ENCODE data around the gene ACADL.
"Not testable (repeated sequence)": the region's sequence is repeated elsewhere in the genome, so short reads cannot be mapped to it uniquely, and the experiment has no call there.

Gene ACADL

DNA sequence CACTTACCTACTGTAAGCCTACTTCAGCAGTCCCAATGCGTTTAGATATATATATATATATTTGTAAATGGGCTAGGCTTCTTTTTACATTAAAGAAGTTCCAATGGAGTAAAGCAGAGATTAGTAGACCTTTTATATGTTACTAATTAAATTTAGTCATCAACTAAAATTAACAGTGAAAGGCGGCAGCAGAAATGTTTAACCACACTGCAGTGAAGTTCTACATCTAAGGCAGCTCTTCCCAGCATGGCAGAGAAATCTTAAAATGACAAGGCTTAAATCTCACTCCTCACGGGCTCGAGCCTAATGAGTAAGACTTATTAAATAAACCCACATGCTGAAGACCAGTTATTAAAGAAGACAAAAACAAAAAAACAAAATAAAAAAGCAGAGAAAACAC lies 34.9 kb downstream of the ACADL start:
- no peak overlapping the region for H3K4me3 ChIP-seq (ENCODE audit: low read depth, low read length)
- no peak for DNase-seq (ENCODE audit: low read depth)
- TF ChIP-seq, protein P1, sequence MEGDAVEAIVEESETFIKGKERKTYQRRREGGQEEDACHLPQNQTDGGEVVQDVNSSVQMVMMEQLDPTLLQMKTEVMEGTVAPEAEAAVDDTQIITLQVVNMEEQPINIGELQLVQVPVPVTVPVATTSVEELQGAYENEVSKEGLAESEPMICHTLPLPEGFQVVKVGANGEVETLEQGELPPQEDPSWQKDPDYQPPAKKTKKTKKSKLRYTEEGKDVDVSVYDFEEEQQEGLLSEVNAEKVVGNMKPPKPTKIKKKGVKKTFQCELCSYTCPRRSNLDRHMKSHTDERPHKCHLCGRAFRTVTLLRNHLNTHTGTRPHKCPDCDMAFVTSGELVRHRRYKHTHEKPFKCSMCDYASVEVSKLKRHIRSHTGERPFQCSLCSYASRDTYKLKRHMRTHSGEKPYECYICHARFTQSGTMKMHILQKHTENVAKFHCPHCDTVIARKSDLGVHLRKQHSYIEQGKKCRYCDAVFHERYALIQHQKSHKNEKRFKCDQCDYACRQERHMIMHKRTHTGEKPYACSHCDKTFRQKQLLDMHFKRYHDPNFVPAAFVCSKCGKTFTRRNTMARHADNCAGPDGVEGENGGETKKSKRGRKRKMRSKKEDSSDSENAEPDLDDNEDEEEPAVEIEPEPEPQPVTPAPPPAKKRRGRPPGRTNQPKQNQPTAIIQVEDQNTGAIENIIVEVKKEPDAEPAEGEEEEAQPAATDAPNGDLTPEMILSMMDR (conservative IDR thresholded peaks at IDR 0.05; ENCODE audit: low read depth, low read length), result no peak

DNA sequence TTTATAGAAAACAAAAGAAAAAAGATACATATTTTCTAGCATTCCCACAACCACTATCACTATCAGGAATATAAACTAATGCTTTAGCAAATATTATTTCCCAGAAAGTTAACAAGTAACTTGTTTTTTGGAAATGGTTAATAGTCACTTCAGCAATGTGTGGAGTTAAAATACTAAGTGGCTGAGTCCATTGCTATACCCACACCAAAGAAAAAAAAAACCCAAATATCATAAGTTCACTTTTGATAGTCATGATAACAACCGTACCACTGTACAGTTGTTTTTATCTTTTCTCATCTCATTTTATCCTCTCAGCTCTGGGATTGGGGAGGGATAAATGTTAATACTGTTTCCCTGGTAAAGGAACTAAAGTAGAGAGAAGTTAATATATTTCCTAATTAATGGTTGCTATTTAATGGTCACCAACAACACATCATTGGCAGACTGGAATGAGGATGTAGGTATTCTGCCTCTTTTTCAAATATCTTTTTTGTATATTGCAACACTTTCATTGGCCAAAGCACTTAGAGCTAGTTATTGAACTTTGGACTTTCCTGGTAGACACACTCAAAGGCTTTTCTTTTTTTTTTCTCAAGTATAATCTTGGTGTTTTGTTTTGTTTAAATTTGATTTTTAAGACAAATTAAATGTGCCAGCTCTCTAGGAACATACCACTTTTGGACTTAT lies 35.7 kb downstream of the ACADL start:
- no peak for DNase-seq (ENCODE audit: low read depth)
- no peak overlapping the region for H3K4me3 ChIP-seq (ENCODE audit: low read depth, low read length)
- TF ChIP-seq, protein P1 (conservative IDR thresholded peaks at IDR 0.05; ENCODE audit: low read depth, low read length), result no peak

DNA sequence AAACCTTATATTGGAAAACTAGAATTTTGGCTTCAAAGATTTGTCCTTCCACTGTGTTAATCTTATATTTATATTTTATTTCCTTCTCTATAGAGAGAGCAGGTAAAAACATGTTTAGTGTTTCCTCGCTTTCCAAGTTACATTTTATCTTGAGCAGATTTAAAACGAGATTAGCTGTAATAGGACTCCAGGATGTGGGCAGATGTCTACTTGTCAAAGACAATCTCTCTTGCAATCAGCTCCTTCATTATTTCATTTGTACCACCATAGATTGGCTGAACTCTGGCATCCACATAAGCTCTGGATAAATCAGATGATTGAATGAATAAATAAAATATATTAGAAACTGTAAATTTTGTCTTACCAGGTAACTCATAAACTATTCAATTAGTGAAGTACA lies 36.5 kb downstream of the ACADL start:
- no peak overlapping the region for H3K4me3 ChIP-seq (ENCODE audit: low read depth, low read length)
- TF ChIP-seq, protein P1 (conservative IDR thresholded peaks at IDR 0.05; ENCODE audit: low read depth, low read length), result no peak
- no peak for DNase-seq (ENCODE audit: low read depth)

DNA sequence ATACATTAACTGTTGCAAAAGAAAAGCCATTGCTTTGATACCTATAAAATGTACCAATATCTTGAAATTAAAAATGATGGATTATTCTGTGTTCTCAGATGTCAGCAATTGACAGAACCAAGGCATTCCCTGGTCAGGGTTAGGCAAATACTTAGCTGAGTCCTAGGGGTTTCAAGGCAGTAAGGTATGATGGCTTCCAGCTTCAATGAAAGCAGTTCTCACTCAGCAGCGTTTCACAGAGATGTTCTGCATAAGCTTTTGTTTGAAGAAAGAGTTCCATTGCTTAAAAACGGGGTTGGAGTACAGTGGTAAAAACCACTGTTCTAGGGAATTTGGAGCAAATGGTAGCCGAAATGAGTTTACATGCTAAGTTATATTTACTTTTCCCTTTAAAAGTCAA lies 37.1 kb downstream of the ACADL start:
- H3K4me3 ChIP-seq (ENCODE audit: low read depth, low read length), result no peak overlapping the region
- TF ChIP-seq, protein P1 (conservative IDR thresholded peaks at IDR 0.05; ENCODE audit: low read depth, low read length), result no peak
- no peak for DNase-seq (ENCODE audit: low read depth)

DNA sequence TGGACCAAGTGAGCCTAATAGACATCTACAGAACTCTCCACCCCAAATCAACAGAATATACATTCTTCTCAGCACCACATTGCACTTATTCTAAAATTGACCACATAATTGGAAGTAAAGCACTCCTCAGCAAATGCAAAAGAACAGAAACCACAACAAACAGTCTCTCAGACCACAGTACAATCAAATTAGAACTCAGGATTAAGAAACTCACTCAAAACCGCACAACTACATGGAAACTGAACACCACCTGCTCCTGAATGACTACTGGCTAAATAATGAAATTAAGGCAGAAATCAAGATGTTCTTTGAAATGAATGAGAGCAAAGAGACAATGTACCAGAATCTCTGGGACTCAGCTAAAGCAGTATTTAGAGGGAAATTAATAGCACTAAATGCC lies 41.3 kb downstream of the ACADL start:
- not testable (repeated sequence) for DNase-seq (ENCODE audit: low read depth); H3K4me3 ChIP-seq (ENCODE audit: low read depth, low read length)

DNA sequence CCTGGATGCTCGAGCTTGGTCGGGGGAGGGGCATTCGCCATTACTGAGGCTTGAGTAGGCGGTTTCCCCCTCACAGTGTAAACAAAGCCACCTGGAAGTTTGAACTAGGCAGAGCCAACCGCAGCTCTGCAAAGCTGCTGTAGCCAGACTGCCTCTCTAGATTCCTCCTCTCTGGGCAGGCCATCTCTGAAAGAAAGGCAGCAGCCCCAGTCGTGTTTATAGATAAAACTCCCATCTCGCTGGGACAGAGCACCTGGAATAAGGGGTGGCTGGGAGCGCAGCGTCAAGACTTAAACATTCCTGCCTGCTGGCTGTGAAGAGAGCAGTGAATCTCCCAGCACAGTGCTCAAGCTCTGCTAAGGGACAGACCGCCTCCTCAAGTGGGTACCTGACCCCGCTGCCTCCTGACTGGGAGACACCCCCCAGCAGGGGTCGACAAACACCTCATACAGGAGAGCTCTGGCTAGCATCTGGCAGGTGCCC lies 43.6 kb downstream of the ACADL start:
- DNase-seq (ENCODE audit: low read depth), result peak; percentile 16
- H3K4me3 ChIP-seq (ENCODE audit: low read depth, low read length), result not testable (repeated sequence)

DNA sequence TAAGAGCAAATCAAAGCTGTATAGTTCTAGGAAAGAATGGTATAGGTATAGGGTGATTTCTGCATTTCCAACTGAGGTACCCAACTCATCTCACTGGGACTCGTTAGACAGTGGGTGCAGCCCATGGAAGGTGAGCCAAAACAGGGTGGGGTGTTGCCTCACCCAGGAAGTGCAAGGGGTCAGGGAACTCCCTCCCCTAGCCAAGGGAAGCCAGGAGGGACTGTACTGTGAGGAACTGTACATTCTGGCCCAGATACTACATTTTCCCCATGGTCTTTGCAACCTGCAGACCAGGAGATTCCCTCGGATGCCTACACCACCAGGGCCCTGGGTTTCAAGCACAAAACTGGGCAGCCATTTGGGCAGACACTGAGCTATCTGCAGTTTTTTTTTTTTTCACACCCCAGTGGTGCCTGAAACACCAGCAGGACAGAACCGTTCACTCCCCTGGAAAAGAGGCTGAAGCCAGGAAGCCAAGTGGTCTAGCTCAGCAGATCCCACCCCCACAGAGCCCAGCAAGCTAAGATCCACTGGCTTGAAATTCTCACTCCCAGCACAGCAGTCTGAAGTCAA lies 44.1 kb downstream of the ACADL start:
- not testable (repeated sequence) for DNase-seq (ENCODE audit: low read depth); H3K4me3 ChIP-seq (ENCODE audit: low read depth, low read length)

DNA sequence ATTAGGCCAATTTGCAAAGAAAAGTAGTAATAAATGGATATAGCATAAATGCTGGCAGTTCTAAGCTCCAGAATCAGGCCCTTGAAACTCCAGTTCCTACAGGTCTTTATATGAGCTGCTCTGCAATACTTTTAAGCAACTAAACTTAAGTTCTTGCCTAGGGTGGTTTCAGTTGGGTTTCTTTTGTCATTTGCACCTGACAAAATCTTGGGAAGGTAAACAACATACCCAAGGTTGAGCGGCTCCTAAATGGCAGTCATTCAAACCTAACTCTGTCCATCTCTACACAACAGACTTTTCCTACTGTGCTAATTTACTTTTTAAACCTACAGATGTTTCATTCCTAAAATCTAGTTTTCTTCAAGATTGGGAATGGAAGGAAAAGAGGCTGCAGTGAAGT lies 44.8 kb downstream of the ACADL start:
- DNase-seq (ENCODE audit: low read depth), result no peak
- no peak overlapping the region for H3K4me3 ChIP-seq (ENCODE audit: low read depth, low read length)
- TF ChIP-seq, protein P1 (conservative IDR thresholded peaks at IDR 0.05; ENCODE audit: low read depth, low read length), result no peak
